ENCODE data around the gene SMTNL2.

Gene SMTNL2

GRCh38 chr17:4544135-4544950 is 40.0 kb upstream of the SMTNL2 start:
- H3K4me3 ChIP-seq (ENCODE audit: low read depth, low read length), result no peak overlapping the region
- ChIA-PET POLR2A (interaction anchor here (1.6 kb wide), 1 partner anchor 9 kb away, joined by 5 read pairs; no protein-coding TSS in a partner anchor), CTCF (interaction anchor here (1.8 kb wide), 1 partner anchor 23 kb away, joined by 10 read pairs; no protein-coding TSS in a partner anchor)
- no peak for TF ChIP-seq CTCF (IDR thresholded peaks at IDR 0.05; ENCODE audit: insufficient read depth, low read length, missing control alignments)
- DNase-seq (ENCODE audit: low read depth, low spot score), result no peak

GRCh38 chr17:4544951-4545216 is 39.4 kb upstream of the SMTNL2 start:
- ChIA-PET POLR2A (interaction anchor here (1.6 kb wide), 1 partner anchor 10 kb away, joined by 5 read pairs; no protein-coding TSS in a partner anchor), CTCF (interaction anchor here (1.8 kb wide), 1 partner anchor 22 kb away, joined by 10 read pairs; no protein-coding TSS in a partner anchor)
- no peak for TF ChIP-seq CTCF (IDR thresholded peaks at IDR 0.05; ENCODE audit: insufficient read depth, low read length, missing control alignments)
- no peak for DNase-seq (ENCODE audit: low read depth, low spot score)
- no peak overlapping the region for H3K4me3 ChIP-seq (ENCODE audit: low read depth, low read length)

DNA sequence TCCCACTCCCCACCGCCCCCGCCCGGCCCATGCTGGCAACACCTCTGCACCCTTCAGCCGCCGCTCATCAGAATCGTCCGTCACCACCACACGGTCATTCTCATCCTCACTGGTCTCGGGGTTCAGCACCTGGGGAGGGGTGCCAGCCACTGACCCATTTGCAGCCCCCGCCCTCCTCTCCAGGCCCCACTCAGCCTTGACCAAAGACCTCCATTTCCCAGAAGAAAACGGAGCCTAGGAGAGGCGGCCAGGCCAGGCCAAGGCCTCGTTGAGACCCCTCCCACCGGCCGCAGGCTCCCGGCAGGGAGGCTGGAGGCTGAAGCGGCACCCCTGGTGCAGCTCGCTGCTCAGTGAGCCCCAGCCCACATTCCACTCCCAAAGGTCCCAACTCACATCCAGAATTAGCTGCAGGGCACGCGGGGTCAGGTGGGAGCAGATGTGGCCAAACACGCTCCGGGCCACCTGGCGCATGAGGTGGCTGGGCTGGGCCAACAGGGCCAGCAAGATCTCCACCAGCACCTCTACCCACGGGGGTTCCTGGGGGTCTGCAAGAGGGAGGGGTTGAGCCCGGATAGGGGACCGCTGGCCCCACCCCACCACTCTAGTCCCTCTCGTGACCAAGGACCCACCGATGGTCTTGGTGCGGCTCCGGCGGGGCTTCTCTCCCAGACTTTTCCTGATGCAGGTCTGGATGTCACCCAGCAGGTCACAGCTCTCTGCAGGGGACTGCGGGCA is 38.9 kb upstream of the SMTNL2 start:
- ChIA-PET CTCF (interaction anchor here (1.0 to 1.8 kb wide), 2 partner anchors 20 to 22 kb away, joined by 3 to 10 read pairs; no protein-coding TSS in a partner anchor), POLR2A (interaction anchor here (1.6 kb wide), 1 partner anchor 10 kb away, joined by 5 read pairs; no protein-coding TSS in a partner anchor)
- DNase-seq (ENCODE audit: low read depth, low spot score), result no peak
- no peak overlapping the region for H3K4me3 ChIP-seq (ENCODE audit: low read depth, low read length)
- no peak for TF ChIP-seq CTCF (IDR thresholded peaks at IDR 0.05; ENCODE audit: insufficient read depth, low read length, missing control alignments)

GRCh38 chr17:4547118-4547906 is 37.0 kb upstream of the SMTNL2 start:
- no peak overlapping the region for H3K4me3 ChIP-seq (ENCODE audit: low read depth, low read length)
- no peak for TF ChIP-seq CTCF (IDR thresholded peaks at IDR 0.05; ENCODE audit: insufficient read depth, low read length, missing control alignments)
- DNase-seq (ENCODE audit: low read depth, low spot score), result no peak
- POLR2A ChIA-PET, result interaction anchor here (0.7 kb wide), 1 partner anchor 9 kb away, joined by 3 read pairs; no protein-coding TSS in a partner anchor
- CTCF ChIA-PET, result interaction anchor here (13.2 kb wide), 1 partner anchor 19 kb away, joined by 137 read pairs; no protein-coding TSS in a partner anchor

DNA sequence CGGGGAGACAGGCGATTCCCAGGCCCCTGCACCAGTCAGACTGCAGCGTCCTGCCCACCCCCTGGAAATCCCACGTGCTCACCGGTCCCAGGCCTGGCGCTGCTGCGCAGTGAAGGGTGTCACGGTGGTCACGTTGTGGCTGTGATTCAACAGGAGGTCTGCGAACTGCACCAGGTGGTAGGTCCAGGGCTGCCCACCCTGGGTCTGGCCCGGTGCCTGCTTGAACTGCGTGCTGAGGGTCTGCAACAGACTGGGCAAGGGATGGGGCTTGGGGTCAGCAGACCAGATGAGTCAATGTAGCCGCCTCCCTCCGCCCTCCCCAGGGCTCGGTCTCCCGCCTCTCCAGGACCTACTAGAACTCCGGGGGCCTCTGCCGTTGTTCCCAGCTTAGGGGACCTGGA is 36.3 kb upstream of the SMTNL2 start:
- TF ChIP-seq CTCF (IDR thresholded peaks at IDR 0.05; ENCODE audit: insufficient read depth, low read length, missing control alignments), result no peak
- no peak for DNase-seq (ENCODE audit: low read depth, low spot score)
- POLR2A ChIA-PET, result no interaction called here
- CTCF ChIA-PET, result interaction anchor here (1.6 to 13.2 kb wide), 2 partner anchors 18 to 127 kb away, joined by 3 to 137 read pairs; no protein-coding TSS in a partner anchor
- no peak overlapping the region for H3K4me3 ChIP-seq (ENCODE audit: low read depth, low read length)

Measured in AG04449 (cell line).